HG02763 (cell line): ENCODE measurements around the gene ZNF385D.

Source experiments
- ATAC-seq: cut with Tn5 transposase; IDR thresholded peaks from one replicate; pipeline ENCODE4 v1.9.1; 2021; ENCODE audit warnings: mild to moderate bottlenecking, moderate library complexity; ENCODE audit not compliant: unreplicated experiment

Gene ZNF385D

GRCh38 chr3:21682206-21682605 lies 68.8 kb downstream of the ZNF385D start:
- no peak for ATAC-seq

GRCh38 chr3:21673393-21673792 lies 77.6 kb downstream of the ZNF385D start:
- ATAC-seq: no peak

DNA sequence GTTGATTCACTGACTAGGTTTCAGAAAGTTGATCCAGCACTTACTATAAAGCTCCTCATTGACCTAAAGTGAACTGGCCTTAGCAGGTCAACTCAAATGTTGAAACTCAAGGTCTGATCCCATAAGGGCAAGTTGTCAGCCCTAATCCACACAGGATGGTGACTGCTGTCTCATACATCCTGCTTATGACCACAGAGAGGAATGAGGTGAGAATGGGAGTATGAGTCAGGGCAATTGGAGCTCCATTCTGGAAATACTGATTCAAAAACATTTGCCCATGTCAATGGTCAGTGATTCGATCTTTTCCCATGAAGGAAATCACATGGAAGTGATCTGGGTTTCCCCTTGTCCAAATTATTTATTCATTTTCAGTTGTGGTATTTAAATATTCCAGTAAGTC lies 78.7 kb downstream of the ZNF385D start:
- ATAC-seq: no peak

GRCh38 chr3:21670386-21670785 lies 80.6 kb downstream of the ZNF385D start:
- ATAC-seq: no peak

DNA sequence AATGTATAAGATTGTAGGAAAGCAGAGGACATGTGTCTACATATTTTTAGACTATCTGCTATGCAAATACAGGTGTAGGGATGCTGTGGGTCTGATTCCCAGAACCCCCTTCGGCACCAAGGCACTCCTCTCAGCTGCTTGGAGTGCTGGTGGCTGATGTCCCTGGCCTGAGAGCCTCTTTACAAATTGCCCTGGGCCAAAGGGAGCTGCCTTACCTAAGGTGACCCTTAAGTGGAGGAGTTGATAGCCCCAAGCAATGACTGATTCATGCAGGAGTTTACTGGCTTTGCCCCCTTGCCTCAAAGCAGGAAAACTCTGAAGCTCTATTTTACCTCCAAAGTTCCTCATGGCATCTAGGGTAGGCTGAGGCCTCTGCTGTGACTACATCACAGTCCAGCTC lies 83.0 kb downstream of the ZNF385D start:
- no peak for ATAC-seq

DNA sequence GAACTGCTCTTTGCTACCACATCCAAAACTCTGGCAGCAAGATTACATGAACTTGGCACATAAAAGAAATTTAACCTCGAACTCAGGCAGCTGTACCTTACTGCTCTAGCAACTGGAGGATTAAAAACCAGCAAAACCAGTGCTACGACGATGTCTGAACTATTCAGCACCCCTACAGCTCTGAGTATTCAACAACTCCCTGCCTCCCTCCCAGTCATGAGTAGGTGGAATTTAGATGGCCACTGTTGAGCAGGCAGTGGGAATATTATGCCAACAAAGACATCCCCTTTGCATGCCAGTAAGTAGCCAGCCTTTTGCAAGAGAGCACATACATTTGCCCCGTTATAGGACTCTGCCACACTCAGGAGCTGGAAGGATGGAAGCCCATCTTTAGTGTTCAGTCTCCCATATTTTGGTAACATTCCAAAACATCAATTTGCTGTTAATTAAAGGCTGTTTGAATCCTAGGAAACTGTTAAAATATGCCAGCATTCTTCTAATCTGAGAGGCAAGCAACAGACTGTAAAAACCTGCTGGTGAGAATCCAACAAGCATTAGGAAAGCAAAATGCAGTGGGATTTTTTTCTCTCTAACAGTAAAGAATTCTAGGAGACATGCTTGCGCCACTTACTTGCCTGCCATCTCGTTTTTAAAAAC lies 85.4 kb downstream of the ZNF385D start:
- no peak for ATAC-seq

DNA sequence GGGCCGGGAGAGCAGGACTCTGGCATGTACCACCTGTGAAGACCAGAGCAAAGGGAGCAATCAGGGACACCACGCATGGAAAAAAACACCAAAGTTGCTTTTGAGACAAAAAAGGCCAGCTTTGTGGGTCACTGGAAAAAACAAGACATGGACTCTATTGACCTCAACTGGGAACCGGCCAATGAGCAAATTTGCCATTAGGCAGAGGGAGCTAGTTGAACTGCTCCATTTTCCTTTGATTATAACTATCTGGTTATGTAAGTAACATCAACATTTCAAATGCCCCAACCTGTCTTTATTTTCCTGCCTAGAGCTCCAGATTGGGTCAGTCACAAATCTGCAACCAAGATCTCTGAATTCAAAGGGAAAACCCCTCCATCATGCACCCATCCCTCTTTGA lies 86.0 kb downstream of the ZNF385D start:
- no peak for ATAC-seq

GRCh38 chr3:21662403-21662802 lies 88.6 kb downstream of the ZNF385D start:
- no peak for ATAC-seq

DNA sequence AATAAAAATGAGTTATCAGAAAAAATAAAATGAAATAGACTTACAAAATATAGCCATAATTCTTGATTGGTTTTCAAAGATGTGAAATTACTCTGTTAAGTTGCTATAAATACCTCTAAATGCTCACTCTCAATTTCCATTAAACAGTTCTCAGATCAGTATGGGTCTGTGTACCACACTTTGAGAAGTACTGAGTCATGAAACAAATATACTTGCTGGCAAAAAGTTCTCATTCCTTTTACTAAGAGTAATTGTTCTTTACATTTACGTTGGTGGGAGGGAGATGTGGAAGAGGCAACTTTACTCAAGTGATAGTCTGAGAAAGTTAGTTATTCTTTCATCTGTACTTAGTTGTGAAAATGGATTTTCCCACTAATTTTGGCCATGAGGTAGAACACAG lies 96.3 kb downstream of the ZNF385D start:
- ATAC-seq: no peak

DNA sequence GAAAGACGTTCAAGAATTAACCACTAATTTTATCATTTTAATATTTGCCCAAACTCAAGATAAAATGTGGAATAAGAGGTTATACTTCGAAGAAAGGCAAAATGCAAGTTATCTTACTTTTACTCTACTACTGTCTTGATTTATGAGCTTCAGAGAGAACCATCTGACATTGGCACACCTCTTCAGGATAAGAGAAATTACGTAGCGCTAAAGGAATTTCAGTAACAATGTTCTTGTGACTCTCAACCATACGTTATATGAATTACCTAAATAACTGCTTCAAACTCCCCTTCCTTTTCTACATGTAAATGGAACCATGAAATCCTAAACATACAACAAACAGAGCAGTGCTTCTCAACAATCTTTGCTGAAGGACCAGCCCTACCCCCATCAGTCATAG lies 96.8 kb downstream of the ZNF385D start:
- ATAC-seq: no peak

DNA sequence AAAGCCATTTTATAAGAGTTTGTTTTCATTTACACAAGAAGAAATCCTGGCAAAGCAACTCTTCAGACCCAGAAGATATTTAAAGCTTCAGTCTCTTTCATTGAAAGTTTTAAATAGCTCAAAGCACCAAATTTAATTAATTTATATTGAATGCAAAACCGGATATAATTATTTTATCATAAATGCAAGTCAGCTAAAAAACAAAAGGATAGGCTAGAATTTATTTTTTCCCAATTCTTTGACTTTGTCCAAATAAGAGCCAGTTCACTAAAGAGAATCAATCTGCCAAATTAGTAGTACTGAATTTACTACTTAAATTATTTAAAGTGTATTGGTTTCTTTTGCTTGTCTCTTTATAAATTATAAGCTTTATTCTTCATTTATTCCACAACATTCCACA lies 101.5 kb downstream of the ZNF385D start:
- ATAC-seq: no peak

GRCh38 chr3:21647961-21648360 lies 103.0 kb downstream of the ZNF385D start:
- ATAC-seq: no peak

DNA sequence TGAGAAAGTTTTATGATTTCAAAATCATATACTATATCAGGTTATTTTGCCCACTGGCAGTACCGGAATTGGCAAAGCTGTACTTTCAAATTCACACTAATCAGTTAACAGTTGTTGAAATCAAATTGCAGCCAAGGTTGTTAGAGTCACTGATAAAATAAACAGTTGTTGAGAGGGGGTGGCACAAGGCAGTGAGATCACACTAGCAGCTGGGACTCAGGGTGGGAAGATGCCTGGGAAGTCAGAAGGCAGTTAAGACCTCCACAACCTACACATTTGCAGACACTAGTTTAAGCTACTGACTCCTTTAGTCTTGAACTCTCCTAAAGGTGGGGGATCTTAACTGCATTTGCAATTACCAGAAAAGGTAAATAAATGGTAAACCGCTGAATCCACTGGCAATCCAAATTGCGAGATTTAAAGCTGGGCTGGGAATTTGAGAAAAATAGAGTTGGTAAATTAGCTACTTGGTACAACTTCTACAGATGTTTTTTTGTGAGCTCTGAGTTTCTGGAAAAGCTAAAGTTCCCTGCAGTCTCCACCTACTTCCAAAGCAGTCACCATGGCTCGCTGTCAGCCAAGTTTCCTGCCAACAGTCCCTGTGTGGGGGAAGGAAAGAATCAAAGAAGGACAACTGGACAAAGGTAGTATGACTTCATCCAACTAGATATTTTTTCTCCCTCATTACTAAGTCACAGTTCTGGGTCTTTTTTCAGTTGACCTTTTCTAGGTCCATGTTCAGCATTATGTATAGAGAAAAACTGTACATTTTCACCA lies 105.7 kb downstream of the ZNF385D start:
- ATAC-seq: no peak

GRCh38 chr3:21644268-21644667 lies 106.7 kb downstream of the ZNF385D start:
- ATAC-seq: no peak

- ATAC-seq: no peak
These were observed 107.3 kb downstream of the ZNF385D start for GRCh38 chr3:21643752-21644151.

DNA sequence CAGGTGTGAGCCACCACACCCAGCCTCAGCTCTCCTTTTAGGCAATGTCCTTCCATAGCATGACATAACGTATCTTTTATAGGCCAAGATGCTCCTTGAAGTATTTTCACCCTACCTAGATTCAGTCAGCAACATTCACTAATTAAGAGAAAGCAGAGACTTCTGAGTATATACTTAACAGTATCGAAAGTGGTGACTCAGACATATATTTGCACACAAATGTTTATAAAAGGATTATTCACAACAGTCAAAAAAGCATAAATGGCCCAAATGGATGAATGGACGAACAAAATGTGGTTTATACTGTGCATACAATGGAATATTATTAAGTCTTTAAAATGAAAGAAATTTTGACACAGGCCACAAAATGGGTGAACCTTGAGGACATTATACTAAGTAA lies 108.6 kb downstream of the ZNF385D start:
- ATAC-seq: no peak

- no peak for ATAC-seq
These were observed 109.1 kb downstream of the ZNF385D start for GRCh38 chr3:21641959-21642358.

DNA sequence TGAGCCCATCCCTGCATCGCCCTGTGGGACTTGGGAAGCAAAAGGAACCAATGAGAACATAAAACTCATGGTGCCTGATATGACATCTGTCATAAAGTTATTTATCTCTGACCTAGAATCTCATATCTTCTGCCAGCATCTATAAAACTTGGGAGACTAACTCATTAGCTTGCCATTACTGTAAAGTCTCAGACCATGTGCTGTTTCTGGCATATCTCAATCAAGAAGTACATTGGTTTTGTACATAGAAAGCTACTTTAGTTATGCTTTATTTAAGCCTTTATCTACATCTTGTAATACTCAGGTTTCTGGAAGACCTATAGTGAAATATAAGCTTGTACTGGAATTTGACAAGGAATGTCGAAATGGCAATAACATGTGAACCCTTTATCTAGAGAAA lies 112.5 kb downstream of the ZNF385D start:
- no peak for ATAC-seq

GRCh38 chr3:21634112-21634511 lies 116.9 kb downstream of the ZNF385D start:
- ATAC-seq: no peak

- no peak for ATAC-seq
These were observed 126.5 kb downstream of the ZNF385D start for GRCh38 chr3:21624524-21624923.

GRCh38 chr3:21621181-21621651 lies 129.8 kb downstream of the ZNF385D start:
- ATAC-seq: no peak

DNA sequence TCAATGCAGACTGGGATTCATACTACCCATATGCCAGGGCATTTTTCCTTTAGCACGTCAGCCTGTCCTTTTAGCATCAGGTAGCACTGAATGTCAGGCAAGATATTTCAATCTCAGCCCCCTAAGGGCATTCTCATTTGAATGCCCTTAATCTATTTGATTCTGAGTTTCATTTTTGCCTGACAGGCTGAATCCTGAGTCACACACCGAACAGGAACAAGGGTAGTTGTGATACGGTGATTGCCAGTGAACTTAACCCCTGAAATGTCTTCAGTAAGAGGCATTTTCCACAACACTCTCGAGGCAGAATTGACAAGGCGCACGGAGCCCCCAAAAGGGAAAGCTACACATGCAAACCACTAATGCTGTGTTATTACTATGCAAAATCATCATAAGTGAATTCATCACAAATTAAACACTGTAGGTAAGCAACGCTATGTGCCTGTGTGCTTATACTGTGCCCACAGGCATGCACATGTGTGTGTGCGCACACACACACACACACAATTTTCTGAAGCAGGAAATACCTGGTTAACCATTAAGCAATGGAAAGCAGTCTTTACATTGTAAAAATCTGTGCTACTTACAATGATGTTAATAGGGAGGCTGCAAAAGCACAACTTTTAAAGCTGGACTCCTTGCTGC lies 130.4 kb downstream of the ZNF385D start:
- ATAC-seq: no peak
